Ovary (tissue), 3 donors: Measurements from ENCODE around the gene CHPF.

Experiments used
- POLR2A ChIP-seq: fragments of 450-650 bp; IDR thresholded peaks from one replicate; pipeline ENCODE4 v1.6.1; 2017; ENCODE audit warnings: antibody characterized with exemption, mild to moderate bottlenecking, moderate library complexity
- TF ChIP-seq, protein P1 (sequence below), 3 donors: fragments of 450-650 bp in 2 of 3; fragments of 200-600 bp in 1 of 3; IDR thresholded peaks; one replicate each; pipeline versions ENCODE4 v1.5.1 to v1.8.0; 2016 to 2022; ENCODE audit warnings: antibody characterized with exemption in 3 of 3, mild to moderate bottlenecking in 1 of 3
- donor health status: DM: no; HTN: no; CAD: no.

GRCh38 chr2:219551441-219552381 is 8.1 kb upstream of the CHPF start:
- TF ChIP-seq, protein P1, sequence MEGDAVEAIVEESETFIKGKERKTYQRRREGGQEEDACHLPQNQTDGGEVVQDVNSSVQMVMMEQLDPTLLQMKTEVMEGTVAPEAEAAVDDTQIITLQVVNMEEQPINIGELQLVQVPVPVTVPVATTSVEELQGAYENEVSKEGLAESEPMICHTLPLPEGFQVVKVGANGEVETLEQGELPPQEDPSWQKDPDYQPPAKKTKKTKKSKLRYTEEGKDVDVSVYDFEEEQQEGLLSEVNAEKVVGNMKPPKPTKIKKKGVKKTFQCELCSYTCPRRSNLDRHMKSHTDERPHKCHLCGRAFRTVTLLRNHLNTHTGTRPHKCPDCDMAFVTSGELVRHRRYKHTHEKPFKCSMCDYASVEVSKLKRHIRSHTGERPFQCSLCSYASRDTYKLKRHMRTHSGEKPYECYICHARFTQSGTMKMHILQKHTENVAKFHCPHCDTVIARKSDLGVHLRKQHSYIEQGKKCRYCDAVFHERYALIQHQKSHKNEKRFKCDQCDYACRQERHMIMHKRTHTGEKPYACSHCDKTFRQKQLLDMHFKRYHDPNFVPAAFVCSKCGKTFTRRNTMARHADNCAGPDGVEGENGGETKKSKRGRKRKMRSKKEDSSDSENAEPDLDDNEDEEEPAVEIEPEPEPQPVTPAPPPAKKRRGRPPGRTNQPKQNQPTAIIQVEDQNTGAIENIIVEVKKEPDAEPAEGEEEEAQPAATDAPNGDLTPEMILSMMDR (IDR thresholded peaks at IDR 0.05), result no peak
- peak; percentile 56 for TF ChIP-seq POLR2A
